ENCODE results near the gene FZD1. TPM values are rescaled to one million over a fixed set of nuclear protein-coding genes. Genes with fewer than 3 reads are reported as not detected.
A peak's percentile ranks its signal among the peaks of the same experiment; 100 is the strongest.

Gene FZD1
- total RNA-seq: 11.5 TPM

DNA sequence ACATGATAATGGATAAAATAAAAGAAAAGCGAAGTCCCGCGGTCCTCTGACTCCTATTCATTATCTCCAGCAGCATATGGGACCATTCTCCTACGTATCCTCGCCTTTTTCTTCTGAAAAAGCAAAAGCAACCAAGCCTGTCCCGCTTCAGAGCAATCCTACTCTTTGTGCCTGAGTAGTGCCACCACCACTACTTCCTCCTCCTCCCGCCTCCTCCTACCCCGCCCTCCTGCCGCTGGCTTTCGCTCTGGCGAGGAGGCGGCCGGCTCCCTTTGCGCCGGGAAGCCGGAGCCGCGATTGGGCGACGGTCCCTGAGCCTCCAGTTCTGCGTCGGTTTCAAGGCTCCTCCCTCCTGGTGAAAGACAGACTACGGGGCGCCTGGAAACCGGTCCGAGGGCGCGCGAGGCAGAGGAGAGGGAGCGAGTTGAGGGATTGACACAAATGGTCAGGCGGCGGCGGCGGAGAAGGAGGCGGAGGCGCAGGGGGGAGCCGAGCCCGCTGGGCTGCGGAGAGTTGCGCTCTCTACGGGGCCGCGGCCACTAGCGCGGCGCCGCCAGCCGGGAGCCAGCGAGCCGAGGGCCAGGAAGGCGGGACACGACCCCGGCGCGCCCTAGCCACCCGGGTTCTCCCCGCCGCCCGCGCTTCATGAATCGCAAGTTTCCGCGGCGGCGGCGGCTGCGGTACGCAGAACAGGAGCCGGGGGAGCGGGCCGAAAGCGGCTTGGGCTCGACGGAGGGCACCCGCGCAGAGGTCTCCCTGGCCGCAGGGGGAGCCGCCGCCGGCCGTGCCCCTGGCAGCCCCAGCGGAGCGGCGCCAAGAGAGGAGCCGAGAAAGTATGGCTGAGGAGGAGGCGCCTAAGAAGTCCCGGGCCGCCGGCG, at the start of gene FZD1:
TSS of gene FZD1 (plus strand) at position 388 of the 878 bp plus-strand sequence. CDS start at position 836, 448 bp downstream.
- H3K36me3 ChIP-seq (ENCODE audit: control insufficient read depth in 3 of 3, insufficient read depth in 3 of 3, low read length in 3 of 3): peaks cover 0 to 2% (median 2%) of the 10 kb centered on the region in 3 donors
- H3K9ac ChIP-seq (ENCODE audit: low read depth in 1 of 3, low read length in 3 of 3): peak within 1 kb of the TSS; percentile 55 to 81 (median 77)
- no peaks in the 10 kb centered on the region for H3K9me3 ChIP-seq (ENCODE audit: control insufficient read depth in 3 of 3, low read length in 3 of 3)
- H3K27me3 ChIP-seq (ENCODE audit: control insufficient read depth in 3 of 3, insufficient read depth in 3 of 3, low read length in 3 of 3): no peaks in the 10 kb centered on the region
- H3K27ac ChIP-seq (ENCODE audit: low read depth, low read length): peak within 1 kb of the TSS; percentile 78
- H3K4me3 ChIP-seq (ENCODE audit: low read length in 3 of 3): peak within 1 kb of the TSS; percentile 93 to 95 (median 94)
- peaks cover 15 to 26% (median 17%) of the 10 kb centered on the region in 3 donors for H3K4me1 ChIP-seq (ENCODE audit: control insufficient read depth in 3 of 3, insufficient read depth in 3 of 3, low read length in 3 of 3)

DNA sequence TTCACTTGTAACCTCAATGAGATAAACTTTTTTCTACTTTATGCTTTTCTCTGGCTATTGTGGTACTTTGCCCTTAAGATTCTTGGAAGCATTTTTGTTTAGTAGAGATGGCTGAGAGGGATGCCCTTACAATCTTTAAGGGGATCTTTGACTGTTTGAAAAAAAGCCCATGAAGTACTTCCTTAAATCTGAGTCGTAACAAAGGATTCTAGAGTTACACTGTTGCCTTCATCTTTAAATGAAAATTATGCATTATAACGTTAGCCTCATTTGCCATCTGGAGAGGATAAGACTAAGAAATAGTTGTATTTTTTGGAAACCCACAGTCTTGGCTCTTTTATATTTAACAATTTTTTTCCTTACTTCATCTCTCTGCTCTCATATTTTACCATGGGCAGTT, 37.8 kb upstream of the FZD1 start:
- Histone ChIP-seq H3K27ac (ENCODE audit: low read depth, low read length) (no peak overlapping the region), H3K9ac (ENCODE audit: low read depth in 1 of 3, low read length in 3 of 3) (no peak overlapping the region), H3K9me3 (ENCODE audit: control insufficient read depth in 3 of 3, low read length in 3 of 3) (peaks cover 0 to 3% (median 0%) of the 10 kb centered on the region in 3 donors), H3K27me3 (ENCODE audit: control insufficient read depth in 3 of 3, insufficient read depth in 3 of 3, low read length in 3 of 3) (no peaks in the 10 kb centered on the region), H3K4me1 (ENCODE audit: control insufficient read depth in 3 of 3, insufficient read depth in 3 of 3, low read length in 3 of 3) (no peaks in the 10 kb centered on the region), H3K36me3 (ENCODE audit: control insufficient read depth in 3 of 3, insufficient read depth in 3 of 3, low read length in 3 of 3) (no peaks in the 10 kb centered on the region), H3K4me3 (ENCODE audit: low read length in 3 of 3) (no peak overlapping the region)

DNA sequence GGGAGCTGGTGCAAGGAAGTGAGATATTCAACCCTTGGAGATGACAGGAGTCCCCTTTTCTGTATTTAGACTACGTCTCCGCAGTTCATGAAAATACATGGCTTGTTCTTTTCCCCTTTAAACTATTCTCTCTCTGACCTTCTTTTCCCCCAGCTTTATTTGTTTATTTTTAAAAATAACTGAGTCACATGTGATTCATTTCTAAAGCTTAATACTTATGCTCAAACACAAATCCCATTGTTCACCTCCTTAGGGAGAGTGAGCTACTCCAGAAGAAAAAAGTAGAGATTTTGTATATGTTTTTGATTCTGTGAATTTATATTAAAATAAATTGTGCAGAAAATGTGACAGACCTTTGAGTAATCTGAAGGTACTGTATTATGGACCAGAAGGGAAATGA, 35.9 kb upstream of the FZD1 start:
- Histone ChIP-seq H3K36me3 (ENCODE audit: control insufficient read depth in 3 of 3, insufficient read depth in 3 of 3, low read length in 3 of 3) (no peaks in the 10 kb centered on the region), H3K27ac (ENCODE audit: low read depth, low read length) (no peak overlapping the region), H3K9me3 (ENCODE audit: control insufficient read depth in 3 of 3, low read length in 3 of 3) (peaks cover 0 to 3% (median 0%) of the 10 kb centered on the region in 3 donors), H3K9ac (ENCODE audit: low read depth in 1 of 3, low read length in 3 of 3) (no peak overlapping the region), H3K4me3 (ENCODE audit: low read length in 3 of 3) (no peak overlapping the region), H3K27me3 (ENCODE audit: control insufficient read depth in 3 of 3, insufficient read depth in 3 of 3, low read length in 3 of 3) (peaks cover 0 to 1% (median 0%) of the 10 kb centered on the region in 3 donors), H3K4me1 (ENCODE audit: control insufficient read depth in 3 of 3, insufficient read depth in 3 of 3, low read length in 3 of 3) (no peaks in the 10 kb centered on the region)

- Histone ChIP-seq H3K4me1 (ENCODE audit: control insufficient read depth in 3 of 3, insufficient read depth in 3 of 3, low read length in 3 of 3) (no peaks in the 10 kb centered on the region), H3K27ac (ENCODE audit: low read depth, low read length) (no peak overlapping the region), H3K4me3 (ENCODE audit: low read length in 3 of 3) (no peak overlapping the region), H3K27me3 (ENCODE audit: control insufficient read depth in 3 of 3, insufficient read depth in 3 of 3, low read length in 3 of 3) (peaks cover 0 to 3% (median 0%) of the 10 kb centered on the region in 3 donors), H3K36me3 (ENCODE audit: control insufficient read depth in 3 of 3, insufficient read depth in 3 of 3, low read length in 3 of 3) (no peaks in the 10 kb centered on the region), H3K9ac (ENCODE audit: low read depth in 1 of 3, low read length in 3 of 3) (no peak overlapping the region), H3K9me3 (ENCODE audit: control insufficient read depth in 3 of 3, low read length in 3 of 3) (peaks cover 0 to 3% (median 0%) of the 10 kb centered on the region in 3 donors)
These were observed 35.2 kb upstream of the FZD1 start for GRCh38 chr7:91228927-91229558.

- Histone ChIP-seq H3K4me3 (ENCODE audit: low read length in 3 of 3) (no peak overlapping the region), H3K4me1 (ENCODE audit: control insufficient read depth in 3 of 3, insufficient read depth in 3 of 3, low read length in 3 of 3) (no peaks in the 10 kb centered on the region), H3K36me3 (ENCODE audit: control insufficient read depth in 3 of 3, insufficient read depth in 3 of 3, low read length in 3 of 3) (no peaks in the 10 kb centered on the region), H3K9me3 (ENCODE audit: control insufficient read depth in 3 of 3, low read length in 3 of 3) (peaks cover 0 to 3% (median 0%) of the 10 kb centered on the region in 3 donors), H3K27me3 (ENCODE audit: control insufficient read depth in 3 of 3, insufficient read depth in 3 of 3, low read length in 3 of 3) (peaks cover 0 to 3% (median 0%) of the 10 kb centered on the region in 3 donors), H3K27ac (ENCODE audit: low read depth, low read length) (no peak overlapping the region), H3K9ac (ENCODE audit: low read depth in 1 of 3, low read length in 3 of 3) (no peak overlapping the region)
These were observed 34.1 kb upstream of the FZD1 start for GRCh38 chr7:91230100-91230499.

DNA sequence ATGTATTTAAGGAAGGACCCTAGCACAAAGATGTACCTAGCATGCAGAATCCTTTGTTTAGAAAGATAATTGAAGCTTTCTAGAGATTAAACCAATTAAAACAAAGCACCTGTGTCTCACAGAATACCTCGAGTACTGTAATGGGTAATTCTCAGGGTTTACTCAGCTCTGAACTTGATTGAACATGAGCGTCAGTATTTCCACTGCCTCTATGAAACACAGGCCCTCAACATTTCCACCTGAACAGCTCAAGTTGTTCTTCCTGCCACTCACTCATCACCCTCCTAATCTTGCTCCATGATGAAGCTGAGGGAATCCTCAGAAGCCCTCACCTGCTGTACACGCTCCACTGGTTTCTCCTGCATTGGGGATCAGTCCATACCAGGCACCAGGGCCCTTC, 33.7 kb upstream of the FZD1 start:
- H3K9ac ChIP-seq (ENCODE audit: low read depth in 1 of 3, low read length in 3 of 3): no peak overlapping the region
- peaks cover 0 to 3% (median 0%) of the 10 kb centered on the region in 3 donors for H3K9me3 ChIP-seq (ENCODE audit: control insufficient read depth in 3 of 3, low read length in 3 of 3)
- H3K4me3 ChIP-seq (ENCODE audit: low read length in 3 of 3): no peak overlapping the region
- no peaks in the 10 kb centered on the region for H3K4me1 ChIP-seq (ENCODE audit: control insufficient read depth in 3 of 3, insufficient read depth in 3 of 3, low read length in 3 of 3)
- H3K27me3 ChIP-seq (ENCODE audit: control insufficient read depth in 3 of 3, insufficient read depth in 3 of 3, low read length in 3 of 3): peaks cover 0 to 3% (median 0%) of the 10 kb centered on the region in 3 donors
- H3K27ac ChIP-seq (ENCODE audit: low read depth, low read length): no peak overlapping the region
- H3K36me3 ChIP-seq (ENCODE audit: control insufficient read depth in 3 of 3, insufficient read depth in 3 of 3, low read length in 3 of 3): no peaks in the 10 kb centered on the region

- Histone ChIP-seq H3K9ac (ENCODE audit: low read depth in 1 of 3, low read length in 3 of 3) (no peak overlapping the region), H3K4me1 (ENCODE audit: control insufficient read depth in 3 of 3, insufficient read depth in 3 of 3, low read length in 3 of 3) (no peaks in the 10 kb centered on the region), H3K36me3 (ENCODE audit: control insufficient read depth in 3 of 3, insufficient read depth in 3 of 3, low read length in 3 of 3) (no peaks in the 10 kb centered on the region)
These were observed 31.0 kb upstream of the FZD1 start for GRCh38 chr7:91233212-91233611.

GRCh38 chr7:91235211-91235832, 28.9 kb upstream of the FZD1 start:
- H3K4me3 ChIP-seq (ENCODE audit: low read length in 3 of 3): no peak overlapping the region
- peaks cover 5 to 7% (median 6%) of the 10 kb centered on the region in 3 donors for H3K4me1 ChIP-seq (ENCODE audit: control insufficient read depth in 3 of 3, insufficient read depth in 3 of 3, low read length in 3 of 3)
- H3K9me3 ChIP-seq (ENCODE audit: control insufficient read depth in 3 of 3, low read length in 3 of 3): no peaks in the 10 kb centered on the region
- no peaks in the 10 kb centered on the region for H3K36me3 ChIP-seq (ENCODE audit: control insufficient read depth in 3 of 3, insufficient read depth in 3 of 3, low read length in 3 of 3)
- H3K27ac ChIP-seq (ENCODE audit: low read depth, low read length): no peak overlapping the region
- H3K9ac ChIP-seq (ENCODE audit: low read depth in 1 of 3, low read length in 3 of 3): no peak overlapping the region
- peaks cover 0 to 3% (median 0%) of the 10 kb centered on the region in 3 donors for H3K27me3 ChIP-seq (ENCODE audit: control insufficient read depth in 3 of 3, insufficient read depth in 3 of 3, low read length in 3 of 3)

More at GRCh38 chr7:91233212-91233611, 31.0 kb upstream of the FZD1 start:
- Histone ChIP-seq H3K9me3 (ENCODE audit: control insufficient read depth in 3 of 3, low read length in 3 of 3) (no peaks in the 10 kb centered on the region), H3K27ac (ENCODE audit: low read depth, low read length) (no peak overlapping the region), H3K4me3 (ENCODE audit: low read length in 3 of 3) (no peak overlapping the region), H3K27me3 (ENCODE audit: control insufficient read depth in 3 of 3, insufficient read depth in 3 of 3, low read length in 3 of 3) (peaks cover 0 to 3% (median 0%) of the 10 kb centered on the region in 3 donors)

DNA sequence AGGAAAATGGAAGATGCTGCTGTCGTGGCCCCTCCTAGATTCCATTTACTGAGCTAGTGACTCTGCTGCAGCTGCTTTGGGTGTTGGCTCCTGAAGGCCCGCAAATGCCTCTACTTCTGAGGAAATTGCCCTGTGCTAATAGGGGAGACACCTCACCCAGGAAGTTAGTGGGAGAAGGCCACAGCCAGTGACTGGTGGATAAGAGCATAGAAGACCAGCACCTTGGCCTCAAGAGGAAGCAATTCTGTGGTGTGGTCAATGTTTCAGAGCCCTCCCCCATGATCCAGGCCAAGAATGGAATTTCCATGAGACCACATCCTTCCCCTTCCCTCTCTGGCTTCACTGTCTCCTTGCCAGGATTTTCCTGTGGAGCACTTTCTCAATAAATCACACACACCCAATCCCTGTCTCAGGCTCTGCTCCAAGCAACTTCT, 25.0 kb upstream of the FZD1 start:
- H3K27me3 ChIP-seq (ENCODE audit: control insufficient read depth in 3 of 3, insufficient read depth in 3 of 3, low read length in 3 of 3): no peaks in the 10 kb centered on the region
- no peaks in the 10 kb centered on the region for H3K36me3 ChIP-seq (ENCODE audit: control insufficient read depth in 3 of 3, insufficient read depth in 3 of 3, low read length in 3 of 3)
- no peak overlapping the region for H3K4me3 ChIP-seq (ENCODE audit: low read length in 3 of 3)
- H3K9ac ChIP-seq (ENCODE audit: low read depth in 1 of 3, low read length in 3 of 3): no peak overlapping the region
- peaks cover 5 to 9% (median 7%) of the 10 kb centered on the region in 3 donors for H3K4me1 ChIP-seq (ENCODE audit: control insufficient read depth in 3 of 3, insufficient read depth in 3 of 3, low read length in 3 of 3)
- H3K9me3 ChIP-seq (ENCODE audit: control insufficient read depth in 3 of 3, low read length in 3 of 3): no peaks in the 10 kb centered on the region
- H3K27ac ChIP-seq (ENCODE audit: low read depth, low read length): no peak overlapping the region

Measured in skeletal muscle tissue (tissue), 4 donors.